SHP77 (cell line): ENCODE results near the gene TICAM2.

Source experiments
- DNase-seq, 2 experiments: peaks; one replicate each; lab custom pipeline; 2025; lab: John Stamatoyannopoulos, UW

Gene TICAM2

GRCh38 chr5:115607935-115608334 is 5.7 kb upstream of the TICAM2 start:
- DNase-seq, result no peak

DNA sequence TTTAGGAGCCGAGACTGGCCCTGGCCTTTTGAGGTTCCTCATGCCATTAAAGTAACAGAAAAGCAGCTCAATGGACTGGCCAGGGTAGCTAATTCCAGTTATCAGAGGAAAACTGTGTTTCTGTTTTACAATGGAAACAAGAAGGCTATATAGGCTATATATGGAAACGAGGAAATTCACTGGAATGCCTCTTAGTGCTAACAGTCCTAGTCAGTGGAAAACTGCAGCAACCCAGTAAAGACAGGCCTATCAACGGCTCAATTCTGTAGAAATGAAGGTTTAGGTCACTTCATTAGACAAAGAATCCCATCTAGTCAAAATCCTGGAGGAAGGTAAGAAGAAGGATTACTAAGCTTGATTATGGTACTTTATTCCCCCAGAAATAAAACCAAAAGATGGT is 3.2 kb upstream of the TICAM2 start:
- no peak for DNase-seq

DNA sequence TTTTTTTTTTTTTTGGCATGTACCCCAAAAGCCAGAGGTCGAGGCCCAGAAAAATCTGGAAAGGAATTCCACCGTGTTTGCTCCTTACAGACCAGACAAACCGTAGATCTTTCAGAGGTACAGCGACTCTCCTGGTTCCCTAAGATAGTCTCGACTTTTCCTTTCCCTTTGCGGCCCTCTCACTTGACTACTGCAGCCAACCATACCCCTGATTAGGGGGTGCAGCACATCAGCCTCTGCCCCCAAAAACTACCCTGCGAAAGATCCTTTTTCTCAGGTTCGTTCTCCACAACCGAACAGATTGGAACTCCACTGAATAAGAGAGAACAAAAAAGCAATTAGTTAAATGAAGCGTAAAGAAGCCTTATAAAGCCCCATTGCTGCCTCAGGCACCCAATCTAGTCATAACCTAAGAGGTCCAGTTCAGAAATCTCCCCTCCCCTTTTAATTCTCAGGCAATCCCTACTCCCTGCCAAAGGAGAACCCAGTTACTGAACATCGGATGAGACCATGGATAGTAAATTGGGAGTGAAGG is 379 bp upstream of the TICAM2 start:
- no peak for DNase-seq

DNA sequence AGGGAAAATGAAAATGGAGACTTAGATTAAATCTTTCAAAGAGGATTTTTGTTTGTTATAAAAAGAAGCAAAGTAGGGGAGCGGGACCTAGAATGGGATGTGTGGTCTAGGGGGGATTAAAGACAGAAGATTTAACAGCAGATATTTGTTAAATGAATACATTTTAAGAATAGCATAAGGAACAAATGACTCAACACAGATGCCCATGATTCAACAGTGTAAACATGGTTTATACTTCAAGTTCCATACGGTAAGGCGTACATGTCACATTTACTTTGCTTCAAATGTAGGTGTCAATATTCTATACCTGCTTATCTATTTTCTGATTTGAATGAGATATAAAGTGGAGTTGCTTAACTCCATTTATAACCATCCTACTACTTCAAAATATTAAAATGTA is 1.5 kb downstream of the TICAM2 start:
- DNase-seq, result no peak

DNA sequence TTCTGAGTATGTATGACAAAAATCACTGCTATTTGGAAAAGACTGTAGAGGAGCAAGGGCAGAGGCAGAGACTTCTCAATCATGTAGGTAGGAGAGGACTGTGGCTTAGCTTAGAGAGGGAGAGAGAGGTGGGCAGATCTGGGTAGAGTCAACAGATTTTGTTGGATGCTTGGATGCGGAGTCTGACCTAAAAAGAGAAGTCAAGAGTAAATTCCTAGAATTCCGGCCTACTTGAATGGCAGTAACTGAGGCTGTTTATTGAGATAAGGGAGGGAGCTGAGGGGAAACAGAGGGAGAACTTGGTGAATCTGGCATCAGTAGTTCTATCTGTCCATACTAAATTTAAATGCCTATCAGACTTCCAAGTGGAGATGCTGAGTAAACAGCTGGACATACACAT is 2.4 kb downstream of the TICAM2 start:
- no peak for DNase-seq

- DNase-seq, result no peak
These were observed 2.8 kb downstream of the TICAM2 start for GRCh38 chr5:115599502-115599901.

- no peak for DNase-seq
These were observed 7.9 kb downstream of the TICAM2 start for GRCh38 chr5:115594128-115595047.

- DNase-seq, result no peak
These were observed 13.2 kb downstream of the TICAM2 start for GRCh38 chr5:115589043-115589442.

DNA sequence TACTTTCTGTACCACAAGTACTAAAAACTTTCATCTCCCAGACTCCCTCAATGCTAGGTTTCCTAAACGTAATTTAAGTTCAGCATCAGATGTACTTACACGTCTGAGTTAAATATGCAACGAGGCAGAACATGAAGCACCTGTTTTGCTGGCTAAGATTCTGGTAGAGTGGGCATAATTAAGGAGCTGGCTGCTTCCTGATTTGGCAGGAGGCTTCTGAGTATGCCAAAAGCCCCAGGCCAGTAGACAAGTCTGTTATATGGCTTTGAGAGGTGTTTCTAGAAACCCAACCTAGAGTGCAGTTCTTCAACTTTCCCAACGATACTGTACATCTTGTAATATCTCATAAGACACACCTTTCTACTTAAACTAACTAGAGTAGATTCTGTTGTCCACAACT is 13.6 kb downstream of the TICAM2 start:
- DNase-seq, result no peak

- DNase-seq, result peak; percentile 3 to 24
These were observed 15.6 kb downstream of the TICAM2 start for GRCh38 chr5:115586525-115587146.

DNA sequence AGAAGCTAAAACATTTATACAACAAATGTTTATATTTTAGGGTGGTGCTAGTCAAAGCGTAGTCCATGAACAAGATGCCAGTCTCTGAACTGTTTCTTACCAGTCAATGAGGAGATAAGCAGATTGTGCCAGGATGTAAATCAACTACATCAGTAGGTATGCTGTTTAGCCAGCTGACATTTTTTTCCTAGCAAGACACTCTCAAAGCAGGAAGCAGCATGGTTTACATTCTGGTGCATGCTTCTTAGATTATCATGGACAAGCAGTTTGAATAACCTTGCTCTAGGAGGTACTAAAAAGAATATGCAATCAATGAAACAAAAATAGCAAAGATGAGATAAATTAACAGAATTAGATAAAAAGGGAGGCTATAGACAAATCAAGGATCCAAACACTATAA is 17.0 kb downstream of the TICAM2 start:
- DNase-seq, result no peak

DNA sequence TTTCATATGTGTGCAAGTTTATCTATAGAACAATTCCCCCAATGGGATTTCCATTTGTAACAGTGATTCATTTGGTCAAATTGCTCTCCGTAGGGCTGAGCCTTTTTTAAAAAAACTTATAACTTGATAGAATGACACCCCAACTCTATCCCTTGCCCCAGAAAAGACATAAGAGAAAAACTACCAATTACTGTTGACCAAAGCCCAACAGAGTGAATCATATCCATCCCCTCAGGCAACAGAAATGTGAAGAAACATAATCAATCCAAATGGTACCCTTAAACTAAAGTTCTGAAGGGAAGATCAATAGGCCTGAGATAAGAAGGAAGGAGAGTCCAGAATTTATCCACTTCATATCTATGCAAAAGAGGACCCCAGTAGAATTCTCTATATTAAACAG is 17.8 kb downstream of the TICAM2 start:
- DNase-seq, result no peak

DNA sequence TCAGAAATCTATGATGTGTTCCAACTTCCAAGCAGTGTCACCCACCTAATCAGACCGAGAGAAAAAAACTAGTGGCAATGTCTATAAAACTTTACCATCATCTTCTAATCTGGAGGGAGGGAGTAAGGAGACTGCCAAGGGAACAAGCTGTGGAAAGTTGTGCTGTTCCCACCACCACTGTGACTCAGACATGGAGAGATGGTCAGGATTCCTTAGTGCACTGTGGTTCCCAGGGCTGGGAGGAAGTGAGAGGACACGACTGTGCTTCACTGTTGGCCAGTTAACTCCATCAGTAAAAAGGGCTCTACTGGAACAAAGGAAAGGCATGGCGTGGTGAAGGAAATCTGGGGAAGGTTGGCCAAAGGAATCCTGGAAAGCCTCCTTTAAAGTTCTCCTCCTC is 18.8 kb downstream of the TICAM2 start:
- DNase-seq, result no peak

DNA sequence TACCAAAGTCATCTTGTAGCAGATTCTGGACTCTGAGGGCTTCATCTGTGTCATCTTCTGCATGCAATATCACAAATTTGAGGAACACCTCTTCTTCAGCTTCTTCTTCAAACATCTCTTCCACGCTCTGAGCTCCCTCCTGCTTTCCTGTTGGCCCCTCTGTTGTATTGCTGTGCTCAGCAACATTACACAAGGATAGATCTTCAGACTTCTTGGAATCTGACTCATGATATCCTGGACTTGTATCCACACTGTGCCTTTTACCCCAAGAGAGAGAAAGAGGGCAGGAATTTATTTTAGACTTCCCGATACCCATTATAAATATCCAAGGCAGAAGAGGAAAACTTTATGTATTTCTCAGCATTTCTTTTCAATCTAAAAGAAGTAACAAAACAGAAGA is 21.3 kb downstream of the TICAM2 start:
- DNase-seq, result no peak

DNA sequence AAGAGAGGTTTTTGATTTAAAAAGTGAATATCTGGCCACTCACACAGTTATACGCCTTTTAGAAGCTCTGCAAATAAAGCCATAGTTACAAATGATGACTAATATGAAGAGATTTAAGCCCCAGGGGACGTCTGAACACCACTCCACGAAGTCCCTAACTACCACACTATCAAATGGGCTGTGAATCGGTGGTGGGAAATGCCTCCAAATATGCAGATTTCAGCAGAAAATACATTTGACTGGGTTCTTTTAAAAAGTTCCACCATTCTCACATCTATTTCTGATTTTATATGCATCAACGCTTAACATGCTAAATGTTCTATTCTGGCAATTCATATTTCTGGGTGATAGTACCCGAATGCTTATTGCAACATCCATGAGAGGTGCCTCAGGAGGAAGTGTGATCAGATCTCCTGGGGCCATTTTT is 22.5 kb downstream of the TICAM2 start:
- no peak for DNase-seq

DNA sequence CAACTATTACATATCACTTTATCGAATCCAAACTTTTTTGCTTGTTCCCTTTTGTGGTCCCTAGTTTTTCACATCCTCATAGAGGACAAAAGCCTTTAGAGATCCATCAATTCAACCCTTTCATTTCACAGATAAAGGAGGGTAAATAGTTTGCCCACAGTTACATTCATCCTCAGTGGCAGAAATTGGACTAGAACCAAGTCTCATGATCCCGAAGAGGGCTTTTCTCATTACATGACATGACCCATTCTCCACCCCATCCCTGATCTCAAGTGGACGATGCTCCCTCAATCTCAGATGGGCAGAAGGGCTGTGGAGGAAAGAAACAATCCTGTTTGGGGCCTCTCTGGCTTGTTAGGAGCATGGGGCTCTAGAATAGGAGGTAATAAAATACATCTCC is 23.1 kb downstream of the TICAM2 start:
- no peak for DNase-seq

GRCh38 chr5:115578657-115579056 is 23.6 kb downstream of the TICAM2 start:
- DNase-seq, result no peak

DNA sequence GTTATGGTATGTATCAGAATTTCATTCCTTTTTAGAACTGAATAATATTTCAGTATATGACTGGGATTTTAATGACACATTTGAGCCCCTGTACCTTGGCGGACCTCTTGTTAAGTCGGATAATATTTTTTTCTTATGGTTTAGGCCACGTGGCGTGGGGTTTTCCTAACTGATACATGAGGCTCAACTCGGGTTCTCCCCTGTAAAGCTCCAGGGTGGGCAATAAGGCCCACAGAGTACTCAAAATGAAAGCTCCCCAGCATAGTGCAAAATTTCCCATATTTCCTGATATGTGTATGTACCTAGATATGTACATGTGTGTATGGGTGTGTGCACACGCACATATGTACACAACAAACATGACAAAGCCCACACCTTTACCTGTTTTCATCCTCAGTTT is 24.5 kb downstream of the TICAM2 start:
- DNase-seq, result no peak

GRCh38 chr5:115577329-115577728 is 24.9 kb downstream of the TICAM2 start:
- DNase-seq, result no peak

- DNase-seq, result no peak
These were observed 26.9 kb downstream of the TICAM2 start for GRCh38 chr5:115575167-115576070.

DNA sequence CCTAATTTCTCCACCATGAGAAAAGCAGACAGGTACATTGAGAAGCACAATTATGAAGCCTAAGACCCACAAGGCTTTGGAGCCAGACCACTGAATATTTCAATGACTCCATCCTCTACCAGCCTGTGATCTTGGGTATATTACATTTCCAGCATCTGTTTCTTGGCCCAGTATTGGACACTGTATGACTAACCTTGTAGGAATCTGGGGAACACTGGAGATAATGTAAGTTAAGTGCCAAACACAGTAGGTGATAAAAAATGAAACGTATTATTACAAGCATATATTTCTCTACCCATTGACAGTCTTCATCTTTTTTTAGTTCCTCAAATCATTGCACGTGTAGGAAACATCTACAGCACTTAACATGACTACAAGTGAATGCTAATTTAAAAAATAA is 29.1 kb downstream of the TICAM2 start:
- DNase-seq, result no peak

DNA sequence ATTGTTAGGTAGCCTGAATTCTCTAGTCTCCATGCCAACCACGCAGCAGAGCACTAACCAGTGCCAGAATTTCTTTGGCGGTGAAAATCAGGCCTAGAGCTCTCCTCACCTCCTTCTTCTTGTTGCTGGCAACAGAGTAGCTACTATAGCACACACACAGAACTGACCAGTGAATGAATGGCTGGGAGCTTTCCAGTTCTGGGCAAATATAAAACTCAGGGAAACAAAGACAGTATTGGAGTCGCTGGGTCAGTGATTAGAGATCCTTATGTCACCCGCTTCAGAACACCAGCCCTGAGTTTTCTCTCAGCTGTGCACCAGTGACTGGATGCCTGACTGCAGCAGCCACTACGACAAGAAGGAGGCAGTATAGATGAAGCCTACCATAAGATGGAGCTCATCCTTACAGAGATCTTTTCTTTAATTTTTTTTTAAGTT is 30.8 kb downstream of the TICAM2 start:
- DNase-seq, result no peak
